Panc1 (cell line): ENCODE results near the gene TECPR1. TPM values are rescaled to one million over a fixed set of nuclear protein-coding genes. Genes with fewer than 3 reads are reported as not detected.

Experiments
- ATAC-seq: fragments of 200-7000 bp; cut with Tn5 transposase; 2 replicates; pipeline ENCODE4 v1.9.1; 2020; ENCODE audit warnings: mild to moderate bottlenecking, moderate library complexity
- BruUV-seq: library from RNA; stranded (reverse); fragments of 400-500 nt; replicated peaks from 2 replicates; lab custom pipeline; 2021; lab: Mats Ljungman, UMichigan
- CTCF ChIA-PET: fragments of 300-600 bp; sonication (Branson Sonifier 250); formaldehyde crosslinking; loops from one replicate; lab custom pipeline; 2022; ENCODE audit warnings: antibody characterized with exemption; lab: Charles Lee
- POLR2A ChIA-PET: fragments of 300-600 bp; sonication (Branson Sonifier 250); formaldehyde crosslinking; loops from one replicate; lab custom pipeline; 2022; ENCODE audit warnings: antibody characterized with exemption; lab: Charles Lee
- DNase-seq: peaks from one replicate; pipeline ENCODE4 v3.0.0-alpha.2; 2010; ENCODE audit warnings: low read depth, low spot score
- H3K27ac ChIP-seq: 2 replicates; pipeline ENCODE4 v1.5.1; 2011; ENCODE audit warnings: mild to moderate bottlenecking, low read length, inconsistent platforms
- H3K27me3 ChIP-seq: fragments of 200-500 bp; sonication (Bioruptor generic); 2 replicates; pipeline ENCODE4 v1.6.0; 2014; ENCODE audit warnings: low read length, inconsistent platforms; ENCODE audit not compliant: control insufficient read depth, insufficient read depth
- H3K36me3 ChIP-seq: fragments of 200-500 bp; sonication (Bioruptor generic); 2 replicates; pipeline ENCODE4 v1.5.1; 2014; ENCODE audit warnings: inconsistent platforms, mild to moderate bottlenecking, low read length, moderate library complexity; ENCODE audit not compliant: control insufficient read depth, insufficient read depth
- H3K4me1 ChIP-seq: 2 replicates; pipeline ENCODE4 v1.5.1; 2011; ENCODE audit warnings: inconsistent platforms, mild to moderate bottlenecking, low read length, moderate library complexity; ENCODE audit not compliant: control insufficient read depth, insufficient read depth
- H3K4me3 ChIP-seq, 2 experiments: 2 replicates each; pipeline ENCODE4 v1.5.1; 2011 to 2012; ENCODE audit warnings: low read depth in 2 of 2, low read length in 2 of 2, mild to moderate bottlenecking in 2 of 2, inconsistent platforms in 1 of 2, moderate library complexity in 1 of 2
- H3K9me3 ChIP-seq: fragments of 200-500 bp; sonication (Bioruptor generic); 2 replicates; pipeline ENCODE4 v1.5.1; 2014; ENCODE audit warnings: low read depth, mild to moderate bottlenecking, inconsistent platforms, low read length, moderate library complexity; ENCODE audit not compliant: control insufficient read depth, insufficient read depth
- CTCF ChIP-seq: fragments of 450-650 bp; IDR thresholded peaks from 2 replicates; pipeline ENCODE4 v1.5.1; 2017; ENCODE audit warnings: mild to moderate bottlenecking
- POLR2AphosphoS5 ChIP-seq: IDR thresholded peaks from 2 replicates; pipeline ENCODE4 v1.6.1; 2012; ENCODE audit warnings: mild to moderate bottlenecking, low read depth, low read length, moderate library complexity
- SIN3A ChIP-seq: IDR thresholded peaks from 2 replicates; pipeline ENCODE4 v1.6.1; 2012; ENCODE audit warnings: low read depth, mild to moderate bottlenecking, low read length, moderate library complexity, borderline replicate concordance; ENCODE audit not compliant: insufficient read depth
- TCF7L2 ChIP-seq: IDR thresholded peaks from 2 replicates; pipeline ENCODE4 v1.6.1; 2011; ENCODE audit warnings: mild to moderate bottlenecking, low read depth, low read length, inconsistent platforms
- in situ Hi-C: cut with HindIII; loops from 2 replicates; pipeline ENCODE4 v1.10.0; 2016; ENCODE audit warnings: low sequenced_read_pairs, low pct_unique_long_range_greater_than_20kb
- intact Hi-C: fragments of 100-400 bp; cut with micrococcal nuclease; formaldehyde crosslinking; loops from one replicate; pipeline ENCODE4 v1.10.0; 2022; ENCODE audit not compliant: unreplicated experiment
- total RNA-seq: library from RNA; stranded (reverse); gene quantifications from one replicate; pipeline ENCODE4 v1.2.1, GENCODE V29; 2021; ENCODE audit not compliant: unreplicated experiment
- TF ChIP-seq, protein P1 (sequence below), 2 experiments: IDR thresholded peaks; 2 replicates each; pipeline ENCODE4 v1.6.1; 2011 to 2012; ENCODE audit warnings: low read depth in 2 of 2, control low read depth in 1 of 2, low read length in 1 of 2, mild to moderate bottlenecking in 1 of 2, moderate library complexity in 1 of 2; ENCODE audit not compliant: insufficient read depth in 1 of 2

TECPR1 gene
- total RNA-seq, 1 experiment from 2014 or later = 21.0 TPM

- Histone ChIP-seq H3K4me3 (no peak overlapping the region), H3K4me1 (no peaks in the 10 kb centered on the region), H3K36me3 (peaks cover 3% of the 10 kb centered on the region; the same call in 1 of the 2 replicates), H3K27ac (no peak overlapping the region), H3K9me3 (no peaks in the 10 kb centered on the region), H3K27me3 (no peaks in the 10 kb centered on the region)
- DNase-seq (no peak), ATAC-seq (peak; percentile 36; the same call in 1 of the 2 replicates)
- in situ Hi-C loops (no loop called here), intact Hi-C loops (no loop called here)
- no TSS peak for BruUV-seq
- TF ChIP-seq, protein P1, sequence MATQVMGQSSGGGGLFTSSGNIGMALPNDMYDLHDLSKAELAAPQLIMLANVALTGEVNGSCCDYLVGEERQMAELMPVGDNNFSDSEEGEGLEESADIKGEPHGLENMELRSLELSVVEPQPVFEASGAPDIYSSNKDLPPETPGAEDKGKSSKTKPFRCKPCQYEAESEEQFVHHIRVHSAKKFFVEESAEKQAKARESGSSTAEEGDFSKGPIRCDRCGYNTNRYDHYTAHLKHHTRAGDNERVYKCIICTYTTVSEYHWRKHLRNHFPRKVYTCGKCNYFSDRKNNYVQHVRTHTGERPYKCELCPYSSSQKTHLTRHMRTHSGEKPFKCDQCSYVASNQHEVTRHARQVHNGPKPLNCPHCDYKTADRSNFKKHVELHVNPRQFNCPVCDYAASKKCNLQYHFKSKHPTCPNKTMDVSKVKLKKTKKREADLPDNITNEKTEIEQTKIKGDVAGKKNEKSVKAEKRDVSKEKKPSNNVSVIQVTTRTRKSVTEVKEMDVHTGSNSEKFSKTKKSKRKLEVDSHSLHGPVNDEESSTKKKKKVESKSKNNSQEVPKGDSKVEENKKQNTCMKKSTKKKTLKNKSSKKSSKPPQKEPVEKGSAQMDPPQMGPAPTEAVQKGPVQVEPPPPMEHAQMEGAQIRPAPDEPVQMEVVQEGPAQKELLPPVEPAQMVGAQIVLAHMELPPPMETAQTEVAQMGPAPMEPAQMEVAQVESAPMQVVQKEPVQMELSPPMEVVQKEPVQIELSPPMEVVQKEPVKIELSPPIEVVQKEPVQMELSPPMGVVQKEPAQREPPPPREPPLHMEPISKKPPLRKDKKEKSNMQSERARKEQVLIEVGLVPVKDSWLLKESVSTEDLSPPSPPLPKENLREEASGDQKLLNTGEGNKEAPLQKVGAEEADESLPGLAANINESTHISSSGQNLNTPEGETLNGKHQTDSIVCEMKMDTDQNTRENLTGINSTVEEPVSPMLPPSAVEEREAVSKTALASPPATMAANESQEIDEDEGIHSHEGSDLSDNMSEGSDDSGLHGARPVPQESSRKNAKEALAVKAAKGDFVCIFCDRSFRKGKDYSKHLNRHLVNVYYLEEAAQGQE (IDR thresholded peaks at IDR 0.05; ENCODE audit: insufficient read depth in 1 of 2, low read depth in 2 of 2, low read length in 1 of 2) = no peak
- no peak for TF ChIP-seq SIN3A
- no peak for TF ChIP-seq POLR2AphosphoS5
- TF ChIP-seq TCF7L2 = no peak
- no peak for TF ChIP-seq CTCF
- POLR2A ChIA-PET = no interaction called here
- CTCF ChIA-PET = no interaction called here
Measured at GRCh38 chr7:98196706-98197605, 55.1 kb downstream of the TECPR1 start.

- Histone ChIP-seq H3K4me3 (no peak overlapping the region), H3K27me3 (no peaks in the 10 kb centered on the region), H3K36me3 (peaks cover 3% of the 10 kb centered on the region; the same call in 1 of the 2 replicates), H3K4me1 (no peaks in the 10 kb centered on the region), H3K9me3 (no peaks in the 10 kb centered on the region), H3K27ac (no peak overlapping the region)
- intact Hi-C loops (no loop called here), in situ Hi-C loops (no loop called here)
- BruUV-seq = no TSS peak
- TF ChIP-seq, protein P1 (IDR thresholded peaks at IDR 0.05; ENCODE audit: insufficient read depth in 1 of 2, low read depth in 2 of 2, low read length in 1 of 2) = no peak
- TF ChIP-seq CTCF = no peak
- no peak for TF ChIP-seq POLR2AphosphoS5
- no peak for TF ChIP-seq TCF7L2
- no peak for TF ChIP-seq SIN3A
- POLR2A ChIA-PET = no interaction called here
- no peak for DNase-seq
- CTCF ChIA-PET = no interaction called here
- no peak for ATAC-seq
Measured at GRCh38 chr7:98194672-98195457, 57.2 kb downstream of the TECPR1 start.
